Activated CD4-positive, alpha-beta T cell treated with anti-CD3 and anti-CD28 coated beads for 24 hours (primary cell): ENCODE results near the gene ETNK1.

Experiments
- DNase-seq, 2 donors: peaks; one replicate each; pipeline ENCODE4 v3.0.0-alpha.2; 2020; ENCODE audit warnings: low read depth in 2 of 2

ETNK1 gene

GRCh38 chr12:22635812-22636211 is 10.8 kb downstream of the ETNK1 start:
- no peak for DNase-seq

GRCh38 chr12:22640851-22641250 is 15.9 kb downstream of the ETNK1 start:
- no peak for DNase-seq

GRCh38 chr12:22641353-22642053 is 16.5 kb downstream of the ETNK1 start:
- DNase-seq: no peak

- no peak for DNase-seq
Measured at GRCh38 chr12:22648668-22649067, 23.7 kb downstream of the ETNK1 start.

GRCh38 chr12:22653075-22653474 is 28.1 kb downstream of the ETNK1 start:
- no peak for DNase-seq

GRCh38 chr12:22653791-22654190 is 28.8 kb downstream of the ETNK1 start:
- DNase-seq: no peak

- DNase-seq: no peak
Measured at GRCh38 chr12:22656376-22656775, 31.4 kb downstream of the ETNK1 start.

GRCh38 chr12:22656831-22657230 is 31.9 kb downstream of the ETNK1 start:
- no peak for DNase-seq

GRCh38 chr12:22657538-22657937 is 32.6 kb downstream of the ETNK1 start:
- no peak for DNase-seq

GRCh38 chr12:22658214-22658613 is 33.2 kb downstream of the ETNK1 start:
- DNase-seq: peak in 1 of 2 donors; percentile 4

- DNase-seq: no peak
Measured at GRCh38 chr12:22662356-22662755, 37.4 kb downstream of the ETNK1 start.

GRCh38 chr12:22665476-22665875 is 40.5 kb downstream of the ETNK1 start:
- DNase-seq: no peak

GRCh38 chr12:22667122-22667521 is 42.2 kb downstream of the ETNK1 start:
- no peak for DNase-seq

- no peak for DNase-seq
Measured at GRCh38 chr12:22668441-22668840, 43.5 kb downstream of the ETNK1 start.

GRCh38 chr12:22670762-22671161 is 45.8 kb downstream of the ETNK1 start:
- no peak for DNase-seq

GRCh38 chr12:22672951-22673350 is 48.0 kb downstream of the ETNK1 start:
- DNase-seq: no peak

- DNase-seq: no peak
Measured at GRCh38 chr12:22677781-22678574, 53.0 kb downstream of the ETNK1 start.

GRCh38 chr12:22682663-22683062 is 57.7 kb downstream of the ETNK1 start:
- no peak for DNase-seq

- DNase-seq: no peak
Measured at GRCh38 chr12:22683131-22683530, 58.2 kb downstream of the ETNK1 start.

- no peak for DNase-seq
Measured at GRCh38 chr12:22684140-22685118, 59.5 kb downstream of the ETNK1 start.

GRCh38 chr12:22686193-22686592 is 61.2 kb downstream of the ETNK1 start:
- DNase-seq: no peak
